HG03378 (cell line): ENCODE measurements around the gene RUSF1.
"Not testable (repeated sequence)": the region's sequence is repeated elsewhere in the genome, so short reads cannot be mapped to it uniquely, and the experiment has no call there.

Experiments used
- ATAC-seq: cut with Tn5 transposase; IDR thresholded peaks from one replicate; pipeline ENCODE4 v1.9.1; 2021; ENCODE audit warnings: mild to moderate bottlenecking, moderate library complexity; ENCODE audit not compliant: unreplicated experiment

Gene RUSF1

DNA sequence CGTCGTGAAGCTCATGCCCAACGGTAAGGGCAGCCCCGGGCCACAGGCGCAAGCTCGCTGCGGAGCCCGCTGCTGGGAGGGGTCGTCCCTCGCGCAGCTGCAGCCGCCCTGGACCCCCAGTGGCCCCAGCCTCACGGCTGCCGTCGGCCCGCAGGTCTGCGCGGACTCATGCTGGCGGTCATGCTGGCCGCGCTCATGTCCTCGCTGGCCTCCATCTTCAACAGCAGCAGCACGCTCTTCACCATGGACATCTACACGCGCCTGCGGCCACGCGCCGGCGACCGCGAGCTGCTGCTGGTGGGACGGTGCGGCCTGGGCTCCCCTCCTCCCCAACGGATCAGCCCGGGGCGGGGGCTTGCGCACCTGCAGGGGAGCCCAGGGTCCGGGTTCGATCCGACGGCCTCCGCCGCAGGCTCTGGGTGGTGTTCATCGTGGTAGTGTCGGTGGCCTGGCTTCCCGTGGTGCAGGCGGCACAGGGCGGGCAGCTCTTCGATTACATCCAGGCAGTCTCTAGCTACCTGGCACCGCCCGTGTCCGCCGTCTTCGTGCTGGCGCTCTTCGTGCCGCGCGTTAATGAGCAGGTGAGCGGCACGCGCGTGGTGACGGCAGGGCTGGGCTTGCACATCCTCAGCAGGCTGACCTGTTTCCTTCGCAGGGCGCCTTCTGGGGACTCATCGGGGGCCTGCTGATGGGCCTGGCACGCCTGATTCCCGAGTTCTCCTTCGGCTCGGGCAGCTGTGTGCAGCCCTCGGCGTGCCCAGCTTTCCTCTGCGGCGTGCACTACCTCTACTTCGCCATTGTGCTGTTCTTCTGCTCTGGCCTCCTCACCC, 19.5 kb downstream of the RUSF1 start:
- ATAC-seq: no peak

DNA sequence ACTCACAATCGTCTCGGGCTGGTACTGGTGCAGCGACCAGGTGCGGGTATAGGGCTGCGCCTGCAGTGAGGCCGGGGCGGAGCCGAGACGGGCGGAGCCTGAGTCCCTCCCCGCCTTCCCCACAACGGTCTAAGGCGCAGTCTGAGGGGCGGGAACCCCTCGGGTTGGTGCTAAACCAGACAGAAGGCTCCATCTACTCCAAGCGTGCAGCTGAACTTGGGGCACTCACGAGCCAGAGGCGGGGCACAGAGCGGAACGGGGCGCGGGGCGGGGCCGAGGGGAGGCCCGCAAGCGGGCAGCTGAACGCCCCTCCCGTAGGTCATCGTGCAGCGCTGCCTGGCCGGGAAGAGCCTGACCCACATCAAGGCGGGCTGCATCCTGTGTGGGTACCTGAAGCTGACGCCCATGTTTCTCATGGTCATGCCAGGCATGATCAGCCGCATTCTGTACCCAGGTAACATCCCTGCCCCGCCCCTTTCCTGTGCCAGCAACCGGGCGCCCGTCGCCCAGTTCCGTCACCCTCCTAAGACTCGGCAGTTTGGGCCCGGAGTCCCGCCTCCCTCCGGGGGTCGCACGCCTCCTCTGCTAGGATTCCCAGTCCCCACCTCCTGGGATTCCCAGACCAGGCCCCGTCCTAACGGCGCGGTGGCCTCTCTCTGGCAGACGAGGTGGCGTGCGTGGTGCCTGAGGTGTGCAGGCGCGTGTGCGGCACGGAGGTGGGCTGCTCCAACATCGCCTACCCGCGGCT, 20.3 kb downstream of the RUSF1 start:
- ATAC-seq: peak; percentile 68

DNA sequence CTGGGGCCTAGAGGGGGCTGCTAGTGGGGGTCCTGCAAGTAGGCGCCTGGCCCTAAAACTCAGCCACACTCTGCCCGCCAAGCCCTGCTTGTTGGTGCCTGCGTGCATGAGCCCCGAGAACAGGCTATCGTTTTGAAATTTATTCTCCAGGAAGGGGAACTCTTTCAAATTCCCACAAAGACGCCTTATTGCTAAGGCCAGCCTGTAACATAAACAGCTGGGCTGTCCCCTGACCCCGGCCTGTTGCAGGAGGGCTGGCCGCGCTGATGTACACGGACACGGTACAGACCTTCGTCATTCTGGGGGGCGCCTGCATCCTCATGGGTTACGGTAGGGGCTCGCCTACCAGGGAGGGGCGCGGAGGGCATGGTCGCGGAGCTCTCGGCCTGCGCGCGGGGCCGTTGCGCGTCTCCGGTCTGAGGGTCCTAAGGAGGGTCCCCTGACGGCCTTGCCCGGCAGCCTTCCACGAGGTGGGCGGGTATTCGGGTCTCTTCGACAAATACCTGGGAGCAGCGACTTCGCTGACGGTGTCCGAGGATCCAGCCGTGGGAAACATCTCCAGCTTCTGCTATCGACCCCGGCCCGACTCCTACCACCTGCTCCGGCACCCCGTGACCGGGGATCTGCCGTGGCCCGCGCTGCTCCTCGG, 21.0 kb downstream of the RUSF1 start:
- no peak for ATAC-seq

DNA sequence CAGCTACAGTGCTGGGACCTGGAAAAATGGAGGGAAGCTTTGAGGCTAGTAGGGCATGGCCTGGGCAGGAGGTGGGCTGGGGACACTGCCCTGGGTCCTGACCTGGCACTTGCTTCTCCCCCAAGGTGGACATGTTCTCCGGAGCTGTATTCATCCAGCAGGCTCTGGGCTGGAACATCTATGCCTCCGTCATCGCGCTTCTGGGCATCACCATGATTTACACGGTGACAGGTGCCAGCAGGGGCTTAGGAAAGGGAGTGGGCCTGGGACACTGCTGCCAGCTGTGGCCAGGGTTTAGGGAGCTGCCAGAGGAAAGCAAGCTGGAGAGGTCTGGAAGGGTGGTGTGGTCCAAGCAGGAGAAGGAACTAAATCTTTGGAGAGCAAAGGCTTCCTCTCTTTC, 22.1 kb downstream of the RUSF1 start:
- no peak for ATAC-seq

DNA sequence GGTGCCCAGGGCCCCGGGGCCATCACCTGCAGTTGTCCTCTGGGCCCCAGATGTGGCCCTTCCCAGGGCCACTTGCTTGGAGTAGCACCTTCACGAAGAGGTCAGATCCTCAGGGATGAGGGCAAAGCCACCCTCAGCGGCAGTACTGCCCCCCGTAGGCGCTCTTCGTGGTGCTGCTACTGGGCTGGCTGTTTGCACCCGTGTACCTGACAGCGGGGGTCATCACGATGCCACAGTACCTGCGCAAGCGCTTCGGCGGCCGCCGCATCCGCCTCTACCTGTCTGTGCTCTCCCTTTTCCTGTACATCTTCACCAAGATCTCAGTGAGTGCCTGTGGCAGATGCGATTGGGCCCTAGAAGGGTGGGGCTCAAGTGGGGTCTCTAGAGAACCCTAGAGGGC, 22.6 kb downstream of the RUSF1 start:
- no peak for ATAC-seq

DNA sequence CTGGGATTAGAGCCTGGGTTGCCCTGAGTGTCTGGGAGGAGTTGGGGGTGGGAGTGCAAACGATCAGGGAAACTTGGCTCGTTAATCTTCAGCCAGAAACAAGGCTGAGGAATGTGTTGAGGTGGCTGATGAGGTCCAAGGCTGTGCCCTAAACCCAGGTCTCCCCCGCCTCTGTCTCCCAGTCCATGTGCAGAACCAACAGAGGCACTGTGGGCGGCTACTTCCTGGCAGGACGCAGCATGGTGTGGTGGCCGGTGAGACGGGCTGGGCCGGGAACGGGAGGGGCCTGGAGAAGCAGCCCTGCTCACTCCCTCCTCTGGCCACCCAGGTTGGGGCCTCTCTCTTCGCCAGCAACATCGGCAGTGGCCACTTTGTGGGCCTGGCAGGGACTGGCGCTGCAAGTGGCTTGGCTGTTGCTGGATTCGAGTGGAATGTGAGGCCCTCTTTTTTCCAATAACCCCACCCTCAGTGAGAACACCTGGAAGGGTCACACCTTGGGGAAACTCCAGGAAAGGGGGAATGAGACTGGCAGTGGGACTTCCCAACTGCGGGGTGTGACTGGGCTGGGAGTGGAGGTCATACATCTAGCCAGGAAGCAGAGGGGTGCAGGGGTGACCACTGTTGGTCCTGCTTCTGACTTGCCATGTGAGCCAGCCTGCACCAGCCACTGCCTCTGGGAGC, 23.6 kb downstream of the RUSF1 start:
- no peak for ATAC-seq

DNA sequence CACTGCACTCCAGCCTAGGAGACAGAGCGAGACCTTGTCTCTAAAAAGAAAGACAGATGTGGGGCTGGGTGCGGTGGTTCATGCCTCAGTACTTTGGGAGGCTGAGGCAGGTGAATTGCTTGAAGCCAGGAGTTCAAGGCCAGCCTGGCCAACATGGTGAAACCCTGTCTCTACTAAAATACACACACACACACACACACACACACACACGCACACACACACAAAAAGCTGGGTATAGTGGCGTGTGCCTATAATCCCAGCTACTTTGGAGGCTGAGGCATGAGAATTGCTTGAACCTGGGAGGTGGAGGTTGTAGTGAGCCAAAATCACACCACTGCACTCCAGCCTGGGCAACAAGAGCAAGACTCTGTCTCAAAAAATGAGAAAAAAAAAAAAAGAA, 24.1 kb downstream of the RUSF1 start:
- ATAC-seq: not testable (repeated sequence)

DNA sequence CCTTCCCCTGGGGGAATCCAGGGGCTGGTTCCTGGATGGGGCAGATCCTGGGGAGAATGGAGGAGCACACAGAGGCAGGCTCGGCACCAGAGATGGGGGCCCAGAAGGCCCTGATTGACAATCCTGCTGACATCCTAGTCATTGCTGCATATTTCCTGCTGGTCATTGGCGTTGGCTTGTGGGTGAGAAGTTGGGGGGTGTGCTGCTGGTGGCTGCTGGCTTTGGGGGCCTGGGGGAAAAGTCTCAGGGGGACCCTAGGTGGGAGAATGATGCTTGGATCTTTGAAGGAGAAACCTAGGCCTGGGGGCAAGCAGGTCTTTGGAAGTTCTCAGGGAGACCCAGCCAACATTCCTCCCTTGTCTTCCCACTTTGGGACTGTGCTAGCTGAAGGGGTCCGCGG, 25.1 kb downstream of the RUSF1 start, which contains the start of gene SLC5A2:
Gene SLC5A2, plus strand, starts transcription at position 43 of the 400 bp plus-strand sequence. Its CDS starts 14 bp downstream, at position 57.
- ATAC-seq: no peak

DNA sequence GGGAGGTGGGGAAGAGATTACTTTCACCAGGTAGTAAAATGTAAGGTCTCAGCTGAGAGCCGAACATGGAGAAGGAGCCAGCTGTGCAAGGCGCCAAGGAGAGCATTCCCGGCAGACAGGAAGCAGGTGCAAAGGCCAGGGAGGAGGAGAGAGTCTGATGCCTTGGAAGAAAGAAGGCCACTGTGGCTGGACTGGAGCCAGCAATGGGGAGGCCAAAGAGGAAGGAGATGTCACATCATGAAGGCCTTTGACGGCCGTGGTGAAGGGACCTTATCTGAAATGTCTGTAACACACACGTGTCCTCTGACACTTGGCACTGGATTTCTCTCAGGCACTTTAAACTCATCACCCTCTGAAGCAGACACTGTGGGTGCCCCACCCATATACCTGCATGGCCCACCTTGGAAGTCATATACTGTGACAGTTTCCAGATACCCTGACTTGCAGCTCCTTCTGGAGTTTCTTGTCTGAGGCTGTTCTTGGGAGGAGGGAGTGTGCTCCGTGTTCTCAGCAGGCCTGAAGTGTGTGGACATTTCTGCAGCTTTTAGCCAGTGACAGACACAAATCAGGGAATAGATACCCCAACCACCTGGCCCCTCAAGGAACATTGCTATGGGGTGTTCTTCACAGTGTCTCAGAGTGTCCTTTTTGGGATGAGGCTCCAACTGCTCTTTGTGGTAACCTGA, 27.2 kb downstream of the RUSF1 start:
- no peak for ATAC-seq

DNA sequence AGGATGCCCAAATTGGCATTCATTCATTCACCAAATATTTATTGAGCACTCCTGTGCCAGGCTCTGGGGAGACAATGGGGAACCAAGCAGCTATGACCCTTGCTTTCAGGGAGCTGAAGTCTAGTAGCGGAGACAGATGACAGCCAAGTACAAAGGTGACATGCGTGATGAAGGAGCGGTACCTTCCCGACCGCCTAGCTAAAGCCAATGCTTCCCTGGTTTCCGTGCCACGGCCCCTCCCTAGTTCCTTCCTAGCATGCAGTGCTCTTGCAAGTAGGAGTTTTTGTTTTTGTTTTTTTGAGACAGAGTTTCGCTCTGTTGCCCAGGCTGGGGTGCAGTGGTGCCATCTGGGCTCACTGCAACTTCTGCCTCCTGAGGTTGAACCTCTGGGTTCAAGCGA, 28.4 kb downstream of the RUSF1 start:
- no peak for ATAC-seq

DNA sequence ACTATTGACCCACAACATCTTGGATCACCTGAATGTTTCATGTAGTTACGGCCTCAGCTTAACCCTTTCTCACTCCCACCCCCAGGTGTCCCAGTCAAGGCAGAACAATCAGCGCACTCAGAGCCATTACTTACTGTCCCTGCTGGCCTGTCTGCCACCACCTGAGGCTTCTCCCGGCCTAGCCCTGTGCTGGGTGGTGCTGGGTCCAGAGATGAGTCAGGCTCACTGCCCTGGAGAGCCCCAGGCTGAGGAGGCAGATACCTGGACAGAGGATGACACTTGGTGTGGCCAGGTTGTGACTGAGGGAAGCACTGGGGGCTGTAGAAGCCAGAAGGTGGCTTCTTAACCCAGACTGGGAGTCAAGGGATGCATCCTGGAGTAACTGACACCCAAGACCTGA, 29.2 kb downstream of the RUSF1 start:
- ATAC-seq: no peak

DNA sequence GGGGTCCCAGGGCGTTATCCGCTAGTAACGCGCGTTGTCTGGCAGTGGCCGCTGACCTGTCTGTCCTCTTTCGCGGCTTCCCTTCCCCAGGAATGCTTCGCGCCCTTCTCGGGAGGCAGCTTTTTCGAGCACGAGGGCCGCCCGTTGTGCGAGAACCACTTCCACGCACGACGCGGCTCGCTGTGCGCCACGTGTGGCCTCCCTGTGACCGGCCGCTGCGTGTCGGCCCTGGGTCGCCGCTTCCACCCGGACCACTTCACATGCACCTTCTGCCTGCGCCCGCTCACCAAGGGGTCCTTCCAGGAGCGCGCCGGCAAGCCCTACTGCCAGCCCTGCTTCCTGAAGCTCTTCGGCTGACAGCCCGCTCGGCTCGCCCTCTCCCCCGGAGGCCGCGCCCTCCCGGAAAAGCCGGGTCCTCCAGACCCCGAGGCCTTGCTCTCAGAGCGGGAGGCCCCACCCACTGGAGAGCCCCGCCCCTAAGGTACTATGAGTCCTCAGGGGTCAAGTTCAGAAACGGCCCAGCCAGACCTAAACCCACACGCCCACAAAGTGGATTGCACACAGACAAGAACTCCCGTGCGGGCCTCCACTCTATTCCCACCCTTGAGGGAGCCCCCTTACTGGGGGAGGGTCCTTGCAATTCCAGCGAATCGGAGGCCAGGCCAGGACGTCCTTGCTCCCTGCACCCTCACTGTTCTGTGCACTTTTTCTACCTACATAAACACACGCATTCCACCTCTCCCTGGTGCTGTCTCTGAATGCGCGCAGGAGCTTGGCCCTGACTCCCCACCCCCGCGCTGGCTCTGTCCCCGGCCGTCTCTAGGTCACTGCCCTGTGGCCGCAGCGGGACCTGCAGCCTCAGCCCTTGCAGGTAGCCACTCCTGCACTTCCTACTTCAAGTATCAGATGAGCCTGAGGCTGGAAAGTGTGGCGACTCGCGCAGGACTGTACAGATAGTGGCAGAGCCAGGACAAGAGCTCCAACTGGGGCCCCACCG, 30.7 kb downstream of the RUSF1 start:
- no peak for ATAC-seq

DNA sequence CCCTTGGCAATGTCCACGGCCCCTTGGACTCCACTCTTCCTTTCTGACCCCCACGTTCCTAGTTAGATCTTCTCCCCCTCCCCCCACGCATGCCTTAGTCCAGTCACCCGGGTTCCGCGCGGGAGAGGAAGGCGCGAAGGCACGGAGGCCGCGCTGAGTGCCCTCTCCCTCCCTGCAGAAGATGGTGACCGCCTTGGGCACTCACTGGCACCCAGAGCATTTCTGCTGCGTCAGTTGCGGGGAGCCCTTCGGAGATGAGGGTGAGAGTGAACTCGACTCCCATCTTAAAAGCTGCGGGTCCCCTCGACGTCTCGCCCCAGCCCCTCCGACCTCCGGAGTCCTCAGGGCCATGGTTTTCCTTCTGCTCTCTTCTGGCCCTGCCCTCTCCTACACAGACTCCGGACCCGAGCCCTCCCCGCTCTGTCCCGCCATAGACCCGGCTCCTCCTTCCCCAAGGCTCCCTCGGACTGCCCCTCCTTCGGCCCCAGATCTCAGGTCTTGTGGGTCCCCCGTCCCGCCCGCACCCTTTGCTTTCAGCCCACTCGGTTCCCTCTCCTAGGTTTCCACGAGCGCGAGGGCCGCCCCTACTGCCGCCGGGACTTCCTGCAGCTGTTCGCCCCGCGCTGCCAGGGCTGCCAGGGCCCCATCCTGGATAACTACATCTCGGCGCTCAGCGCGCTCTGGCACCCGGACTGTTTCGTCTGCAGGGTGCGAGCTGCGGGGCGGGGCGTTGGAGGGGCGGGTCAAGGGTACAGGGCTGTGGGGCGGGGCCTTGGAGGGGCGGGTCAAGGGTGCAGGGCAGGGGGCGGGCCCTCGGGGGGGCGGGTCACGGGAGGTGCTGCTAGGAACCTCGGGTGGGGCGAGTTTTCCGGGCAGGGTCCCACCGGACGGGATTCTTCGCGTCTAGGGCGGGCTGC, 31.6 kb downstream of the RUSF1 start:
- no peak for ATAC-seq

DNA sequence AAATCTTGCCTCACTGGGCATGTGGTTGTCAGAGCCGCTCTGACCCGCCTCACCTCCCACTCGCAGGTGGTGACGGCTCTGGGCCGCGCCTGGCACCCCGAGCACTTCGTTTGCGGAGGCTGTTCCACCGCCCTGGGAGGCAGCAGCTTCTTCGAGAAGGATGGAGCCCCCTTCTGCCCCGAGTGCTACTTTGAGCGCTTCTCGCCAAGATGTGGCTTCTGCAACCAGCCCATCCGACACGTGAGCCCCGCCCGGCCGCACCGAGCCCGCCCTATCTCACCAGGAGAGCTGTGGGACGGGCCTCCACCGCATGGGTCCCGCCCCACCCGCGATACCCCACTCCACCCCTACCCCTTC, 32.3 kb downstream of the RUSF1 start:
- no peak for ATAC-seq

DNA sequence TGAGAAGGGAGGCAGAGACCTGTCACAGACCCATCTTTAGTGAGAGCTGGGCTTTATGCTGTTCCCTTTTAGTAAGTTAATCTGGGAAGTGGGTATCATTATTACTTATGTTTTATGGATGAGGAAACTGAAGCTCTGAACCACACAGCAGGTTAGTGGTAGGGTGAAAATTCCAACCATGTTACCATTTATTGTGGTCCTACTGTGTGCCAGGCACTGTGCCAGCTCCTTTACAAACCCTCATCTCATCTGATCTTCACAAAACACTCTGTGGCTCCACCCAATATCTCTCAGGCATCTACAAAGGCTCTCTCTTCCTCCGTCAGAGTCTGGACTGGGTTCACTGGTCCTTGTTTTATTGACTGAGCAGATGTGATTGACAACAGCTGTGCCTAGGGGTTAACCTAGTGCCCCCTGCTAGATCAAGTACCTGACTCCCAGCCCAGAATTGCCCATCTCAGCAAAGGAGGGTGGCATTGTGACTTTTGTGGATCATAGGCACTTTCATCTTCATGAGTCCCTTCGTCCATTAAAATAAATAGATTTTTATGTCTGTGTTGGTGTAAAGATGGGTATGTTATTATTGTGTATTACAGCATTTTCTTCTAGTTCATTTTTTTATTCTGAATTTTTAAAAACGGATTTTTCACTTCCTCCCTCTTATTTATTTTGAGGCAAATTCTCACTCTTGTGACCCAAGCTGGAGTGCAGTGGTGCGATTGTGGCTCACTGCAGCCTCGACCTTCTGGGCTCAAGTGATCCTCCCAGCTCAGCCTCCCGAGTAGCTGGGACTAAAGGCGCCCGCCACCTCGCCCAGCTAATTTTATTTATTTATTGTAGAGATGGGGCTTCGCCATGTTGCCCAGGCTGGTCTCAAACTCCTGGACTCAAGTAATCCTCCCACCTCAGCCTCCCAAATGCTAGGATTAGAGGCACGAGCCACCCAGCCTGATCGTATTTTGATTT, 33.1 kb downstream of the RUSF1 start:
- no peak for ATAC-seq

DNA sequence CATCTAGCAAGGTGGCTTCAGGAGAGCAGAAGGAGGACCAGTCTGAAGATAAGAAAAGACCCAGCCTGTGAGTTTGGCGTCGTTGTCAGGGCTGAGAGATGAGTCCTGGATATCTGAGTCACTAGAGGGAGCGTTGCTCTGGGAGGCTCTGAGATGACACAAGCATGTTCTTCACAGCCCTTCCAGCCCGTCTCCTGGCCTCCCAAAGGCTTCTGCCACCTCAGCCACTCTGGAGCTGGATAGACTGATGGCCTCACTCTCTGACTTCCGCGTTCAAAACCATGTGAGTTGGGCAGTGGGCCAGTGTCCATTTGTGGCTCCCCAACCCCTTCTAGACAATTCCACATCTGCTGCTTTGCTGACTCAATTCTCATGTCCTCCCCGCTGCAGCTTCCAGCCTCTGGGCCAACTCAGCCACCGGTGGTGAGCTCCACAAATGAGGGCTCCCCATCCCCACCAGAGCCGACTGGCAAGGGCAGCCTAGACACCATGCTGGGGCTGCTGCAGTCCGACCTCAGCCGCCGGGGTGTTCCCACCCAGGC, 33.9 kb downstream of the RUSF1 start:
- no peak for ATAC-seq
